ENCODE results near the gene TASL. TPM values are rescaled to one million over a fixed set of nuclear protein-coding genes. Genes with fewer than 3 reads are reported as not detected.
"Not testable (repeated sequence)": the region's sequence is repeated elsewhere in the genome, so short reads cannot be mapped to it uniquely, and the experiment has no call there.

TASL gene
- total RNA-seq, 1 donor from 2014 or later = 0.82 TPM

DNA sequence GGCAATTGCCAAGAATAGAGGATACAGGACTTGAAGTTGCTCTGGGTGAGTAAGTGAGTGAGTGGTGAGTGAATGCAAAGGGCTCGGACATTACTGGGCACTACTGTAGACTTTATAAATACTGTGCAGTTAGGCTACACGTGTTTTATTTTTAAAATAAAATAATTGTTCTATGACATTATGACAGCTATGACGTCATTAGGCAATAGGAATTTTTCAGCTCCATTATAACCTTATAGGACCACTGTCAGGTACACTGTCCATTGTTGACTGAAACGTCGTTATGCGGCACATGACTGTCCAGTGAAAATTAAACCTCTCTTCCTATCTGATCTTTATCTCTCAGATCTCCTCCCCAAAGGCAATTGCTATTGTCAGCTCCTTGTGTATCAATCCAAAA is 5.1 kb upstream of the TASL start:
- FAIRE-seq (no peak), DNase-seq (ENCODE audit: low spot score in 2 of 2) (no peak)

DNA sequence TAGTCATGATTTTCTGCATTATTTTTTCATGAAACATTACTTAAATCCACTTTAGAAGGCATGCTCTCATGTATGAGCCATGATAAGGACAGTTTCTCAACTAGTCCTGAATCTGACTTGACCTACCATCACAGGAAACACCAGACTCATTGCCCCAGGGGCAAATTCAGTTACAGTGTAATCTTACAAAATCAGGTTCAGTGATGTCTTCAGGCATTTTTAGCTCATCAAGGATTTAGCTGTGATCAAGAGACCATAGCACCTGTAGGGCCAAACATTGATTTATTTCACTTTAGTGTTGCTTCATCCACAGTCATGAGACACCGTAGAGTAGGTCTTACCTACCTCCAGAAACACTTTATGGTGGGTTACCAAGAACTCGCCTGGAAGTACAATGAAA is 3.1 kb upstream of the TASL start:
- DNase-seq (ENCODE audit: low spot score in 2 of 2) = no peak
- no peak for FAIRE-seq

DNA sequence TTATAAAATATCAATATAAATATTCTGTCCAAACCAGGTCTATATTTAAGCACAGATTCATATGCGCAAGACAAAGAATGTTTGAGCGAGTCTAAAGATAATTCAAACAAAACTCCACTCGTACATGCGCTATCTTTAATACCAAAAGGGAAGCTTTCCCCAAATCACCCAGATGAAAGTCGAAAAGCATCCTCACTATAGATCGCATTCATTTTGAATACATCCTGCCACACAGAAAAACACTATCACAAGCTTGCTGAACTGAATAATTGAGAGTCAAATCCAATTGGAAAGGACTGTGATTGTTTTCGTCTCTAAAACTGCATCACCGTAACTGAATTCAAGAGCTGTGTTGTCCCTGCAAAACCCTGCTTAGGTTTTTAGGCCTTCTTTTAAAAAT is 685 bp downstream of the TASL start:
- FAIRE-seq = no peak

DNA sequence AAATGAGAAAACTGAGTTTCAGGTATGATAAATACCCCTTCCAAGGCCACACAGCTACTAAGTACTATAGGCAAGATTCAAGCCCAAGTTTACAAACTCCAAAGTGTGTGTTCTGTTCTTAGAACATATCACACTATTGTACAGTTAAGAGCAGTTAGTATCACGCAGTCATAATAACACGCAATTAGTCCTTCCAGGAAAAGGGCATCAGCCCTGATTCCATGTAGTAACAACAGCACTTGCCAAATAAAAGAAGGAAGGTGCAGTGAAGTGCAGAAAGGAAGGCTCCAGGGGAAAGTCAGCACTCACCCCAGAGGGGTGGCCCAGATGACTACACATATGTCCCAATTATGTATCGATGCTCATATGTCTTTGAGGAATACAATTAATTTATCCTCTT is 4.4 kb downstream of the TASL start:
- FAIRE-seq (no peak), DNase-seq (ENCODE audit: low spot score in 2 of 2) (no peak)

More for the DNA sequence above, 685 bp downstream of the TASL start:
- no peak for DNase-seq (ENCODE audit: low spot score in 2 of 2)

DNA sequence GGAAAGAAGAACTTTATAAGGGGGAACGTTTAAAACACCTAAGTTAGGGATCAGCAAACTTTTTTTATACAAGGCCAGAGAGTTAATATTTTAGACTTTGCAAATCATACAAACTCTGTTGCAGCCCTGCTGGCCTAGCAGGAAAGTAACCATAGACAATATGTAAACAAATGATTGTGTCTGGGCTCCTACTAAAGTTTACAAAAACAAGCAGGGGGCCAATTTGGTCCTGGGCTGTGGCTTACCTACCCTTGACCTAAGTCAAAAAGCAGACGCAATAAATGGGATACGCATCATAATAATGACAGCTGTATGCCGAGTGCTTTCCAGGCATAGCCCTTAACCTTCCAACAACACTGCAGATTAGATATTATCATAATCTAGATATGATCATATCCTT is 4.9 kb downstream of the TASL start:
- no peak for FAIRE-seq
- DNase-seq (ENCODE audit: low spot score in 2 of 2) = no peak

DNA sequence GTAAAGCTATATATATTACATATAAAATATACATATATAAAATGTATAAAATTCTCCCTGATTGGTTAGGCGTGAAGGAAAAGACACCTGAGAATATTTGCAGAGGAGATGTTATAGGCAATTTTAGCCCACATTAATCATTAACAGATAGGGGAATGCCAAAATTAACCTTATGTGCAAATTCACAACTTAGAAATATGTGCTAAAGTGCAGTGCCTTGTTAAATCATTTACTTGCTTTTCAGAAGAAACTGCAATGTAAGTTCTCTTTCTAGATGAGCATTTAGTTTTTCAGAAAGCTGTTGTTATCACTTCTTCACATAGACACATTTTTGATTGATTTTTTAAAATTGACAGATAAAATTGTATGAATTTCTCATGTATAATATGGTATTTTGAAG is 5.6 kb downstream of the TASL start:
- no peak for DNase-seq (ENCODE audit: low spot score in 2 of 2)
- no peak for FAIRE-seq

DNA sequence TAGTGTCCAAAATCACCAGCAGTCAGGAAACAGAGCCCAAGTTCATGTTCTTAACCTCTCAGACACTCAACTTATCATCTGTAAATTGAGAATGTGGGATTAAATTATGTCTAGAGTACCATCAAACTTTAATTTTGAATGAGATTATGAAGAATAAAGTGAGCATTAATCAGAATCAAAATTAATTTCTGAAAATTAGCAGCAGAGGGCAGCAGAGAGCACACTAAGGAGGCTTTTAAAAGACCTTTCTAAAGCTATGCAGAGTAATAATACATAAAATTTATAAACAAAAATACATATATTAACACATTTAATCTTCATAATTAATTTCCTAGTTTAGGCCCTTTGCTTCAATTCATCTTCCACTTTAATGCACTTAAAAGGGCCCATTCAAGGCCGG is 7.1 kb downstream of the TASL start:
- FAIRE-seq (peak; percentile 78), DNase-seq (ENCODE audit: low spot score in 2 of 2) (peak in 1 of 2 donors; percentile 2)

DNA sequence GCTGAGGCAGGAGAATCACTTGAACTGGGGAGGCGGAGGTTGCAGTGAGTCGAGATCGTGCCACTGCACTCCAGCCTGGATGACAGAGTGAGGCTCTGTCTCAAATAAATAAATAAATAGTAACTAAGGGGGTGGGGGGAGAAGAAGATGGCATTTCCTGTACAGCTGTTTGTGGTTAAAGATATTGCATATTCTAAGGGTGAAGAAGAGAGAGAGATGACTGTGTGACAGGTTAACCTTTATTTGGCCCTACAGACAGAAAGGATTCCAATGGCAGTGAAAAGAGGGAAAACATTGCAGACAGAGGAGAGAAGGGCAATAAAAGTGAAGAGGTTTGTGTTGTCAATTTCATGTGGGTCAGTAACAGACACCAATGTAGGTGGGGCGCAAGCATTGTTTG is 9.4 kb downstream of the TASL start:
- no peak for FAIRE-seq
- no peak for DNase-seq (ENCODE audit: low spot score in 2 of 2)

DNA sequence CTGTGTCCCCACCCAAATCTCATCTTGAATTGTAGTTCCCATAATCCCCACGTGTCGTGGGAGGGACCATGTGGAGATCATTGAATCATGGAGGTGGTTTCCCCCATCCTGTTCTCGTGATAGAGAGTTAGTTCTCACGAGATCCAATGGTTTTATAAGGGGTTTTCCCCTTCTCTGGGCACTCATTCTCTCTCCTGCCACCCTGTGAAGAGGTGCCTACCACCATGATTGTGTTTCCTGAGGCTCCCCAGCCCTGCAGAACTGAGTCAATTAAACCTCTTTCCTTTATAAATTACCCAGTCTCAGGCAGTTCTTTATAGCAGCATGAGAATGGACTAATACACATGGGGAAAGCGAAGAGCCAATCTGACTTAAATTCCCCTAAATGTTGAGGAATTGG is 14.5 kb downstream of the TASL start:
- not testable (repeated sequence) for DNase-seq (ENCODE audit: low spot score in 2 of 2); FAIRE-seq

DNA sequence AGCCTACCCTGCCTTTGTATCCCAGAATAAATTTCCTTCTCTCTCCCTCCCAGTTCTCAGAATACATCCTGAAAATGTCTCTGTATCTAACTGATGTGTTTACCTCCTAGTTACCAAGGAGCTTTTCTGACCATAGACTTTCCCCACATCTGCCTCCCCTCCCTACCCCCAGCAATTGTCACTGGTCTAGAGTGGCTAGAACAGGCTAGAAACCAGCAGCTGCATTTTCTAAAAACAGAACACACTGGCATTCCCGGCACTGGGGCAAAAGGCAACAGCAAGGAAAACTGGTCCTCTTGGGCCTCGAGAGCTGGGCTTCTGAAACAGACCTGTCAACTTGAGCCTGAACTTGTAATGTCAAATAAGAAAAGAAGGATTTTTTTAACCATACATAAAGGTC is 16.4 kb downstream of the TASL start:
- DNase-seq (ENCODE audit: low spot score in 2 of 2) (no peak), FAIRE-seq (no peak)

DNA sequence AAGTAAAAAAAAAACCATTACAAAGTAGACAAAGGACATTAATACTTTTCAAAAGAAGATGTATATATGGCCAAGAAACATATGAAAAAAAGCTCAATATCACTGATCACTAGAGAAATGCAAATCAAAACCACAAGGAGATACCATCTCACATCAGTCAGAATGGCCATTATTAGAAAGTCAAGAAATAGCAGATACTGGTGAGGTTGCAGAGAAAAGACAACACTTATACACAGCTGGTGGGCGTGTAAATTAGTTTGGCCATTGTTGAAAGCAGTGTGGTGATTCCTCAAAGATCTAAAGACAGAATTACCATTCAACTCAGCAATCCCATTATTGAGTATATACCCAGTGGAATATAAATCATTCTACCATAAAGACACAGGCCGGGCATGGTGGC is 39.3 kb downstream of the TASL start:
- FAIRE-seq = no peak

DNA sequence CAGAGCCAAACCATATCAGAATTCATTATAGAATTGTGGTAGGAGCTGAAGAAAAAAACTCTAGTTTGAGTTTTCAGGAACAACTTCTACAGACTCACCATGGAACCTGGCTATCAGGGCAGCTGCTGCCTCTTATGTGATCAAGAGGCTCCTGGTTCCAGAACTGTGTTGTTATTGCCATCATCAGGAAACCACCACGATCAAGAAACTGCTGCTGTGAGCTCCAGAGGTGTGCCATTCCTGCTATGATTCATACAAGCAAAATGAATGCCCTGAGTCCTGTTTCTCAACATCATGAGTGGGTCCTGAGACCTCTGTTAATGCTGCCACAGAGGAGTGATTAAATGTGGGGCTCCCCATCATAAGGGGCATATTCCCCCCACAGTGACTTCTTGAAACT is 43.7 kb downstream of the TASL start:
- no peak for FAIRE-seq
- DNase-seq (ENCODE audit: low spot score in 2 of 2) = no peak

More for the DNA sequence above, 39.3 kb downstream of the TASL start:
- no peak for DNase-seq (ENCODE audit: low spot score in 2 of 2)

DNA sequence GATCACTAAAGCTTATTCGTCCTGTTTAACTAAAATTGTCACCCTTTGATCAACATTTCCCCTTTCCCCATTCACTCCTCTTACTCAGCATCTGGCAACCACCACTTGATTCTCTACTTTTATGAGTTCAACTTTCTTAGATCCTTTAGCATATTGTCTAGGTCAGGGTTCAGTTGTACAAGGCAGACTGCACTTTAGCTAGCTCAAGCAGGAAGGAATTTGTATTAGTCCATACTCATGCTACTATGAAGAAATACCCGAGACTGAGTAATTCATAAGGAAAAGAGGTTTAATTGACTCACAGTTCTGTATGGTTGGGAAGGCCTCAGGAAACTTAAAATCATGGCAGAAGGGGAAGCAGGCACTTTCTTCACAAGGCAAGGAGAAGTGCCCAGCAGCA is 44.3 kb downstream of the TASL start:
- no peak for DNase-seq (ENCODE audit: low spot score in 2 of 2)
- FAIRE-seq = no peak

DNA sequence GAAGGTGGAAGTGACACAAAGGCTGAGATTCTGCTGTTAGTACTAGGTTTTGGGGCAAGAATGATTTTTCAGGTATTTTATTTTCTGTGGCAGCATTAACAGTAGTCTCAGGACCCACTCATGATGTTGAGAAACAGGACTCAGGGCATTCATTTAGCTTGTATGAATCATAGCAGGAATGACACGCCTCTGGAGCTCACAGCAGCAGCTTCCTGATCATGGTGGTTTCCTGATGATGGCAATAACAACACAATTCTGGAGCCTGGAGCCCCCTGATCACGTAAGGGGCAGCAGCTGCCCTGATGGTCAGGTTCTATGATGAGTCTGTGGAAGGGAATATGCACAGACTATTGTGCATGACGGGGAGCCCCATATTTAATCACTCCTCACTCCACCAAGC is 47.0 kb downstream of the TASL start:
- FAIRE-seq (no peak), DNase-seq (ENCODE audit: low spot score in 2 of 2) (no peak)

DNA sequence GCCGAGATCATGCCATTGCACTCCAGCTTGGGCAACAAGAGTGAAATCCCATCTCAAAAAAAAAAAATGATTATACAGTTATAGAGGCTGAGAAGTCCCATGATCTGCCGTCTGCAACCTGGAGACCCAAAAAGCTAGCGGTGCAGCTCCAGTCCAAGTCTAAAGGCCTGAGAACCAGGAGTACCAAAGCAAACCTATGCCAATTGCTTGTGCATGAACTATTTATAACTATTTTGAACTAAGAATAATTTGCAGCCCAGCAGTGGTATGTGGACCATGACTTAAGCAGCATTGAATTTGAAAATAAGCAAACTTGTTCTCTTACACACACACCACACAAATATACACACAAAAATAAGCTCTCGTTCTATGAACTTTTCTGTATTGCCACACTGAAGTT is 51.8 kb downstream of the TASL start:
- FAIRE-seq = no peak
- DNase-seq (ENCODE audit: low spot score in 2 of 2) = no peak

DNA sequence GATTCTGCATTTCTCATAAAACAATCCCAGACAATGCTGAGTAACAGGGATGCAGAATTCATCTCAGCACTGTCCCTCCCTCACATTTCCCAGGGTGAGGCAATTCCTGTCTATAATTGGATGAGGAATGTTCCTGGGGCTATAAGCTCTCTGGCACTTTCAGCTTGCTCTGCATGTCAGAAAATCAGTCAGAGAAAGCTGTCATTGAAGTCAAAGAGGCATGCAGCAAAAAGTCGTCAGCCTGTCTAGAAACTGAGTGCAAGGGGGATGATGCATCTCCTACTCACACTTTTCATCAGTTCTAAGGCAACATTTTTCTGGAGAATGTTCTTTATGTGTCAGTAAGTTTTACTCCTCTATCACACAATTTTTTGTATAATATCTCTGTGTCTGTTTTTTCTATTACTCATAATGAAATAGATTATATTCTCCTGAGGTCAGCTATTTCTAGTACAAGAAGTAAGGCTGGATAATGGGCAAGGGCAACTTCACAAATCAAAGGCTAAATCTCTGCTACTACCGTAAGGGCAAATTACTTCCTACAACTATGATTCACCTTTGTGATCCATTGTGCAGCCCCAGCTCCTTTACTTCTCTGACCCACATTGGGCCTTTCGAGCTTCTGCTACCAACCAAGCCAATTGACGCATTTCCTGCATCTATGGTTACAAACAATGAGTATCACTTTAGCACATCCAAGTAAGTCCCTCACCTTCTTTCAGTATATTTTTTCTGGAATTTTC is 56.0 kb downstream of the TASL start:
- DNase-seq (ENCODE audit: low spot score in 2 of 2) (no peak), FAIRE-seq (no peak)

DNA sequence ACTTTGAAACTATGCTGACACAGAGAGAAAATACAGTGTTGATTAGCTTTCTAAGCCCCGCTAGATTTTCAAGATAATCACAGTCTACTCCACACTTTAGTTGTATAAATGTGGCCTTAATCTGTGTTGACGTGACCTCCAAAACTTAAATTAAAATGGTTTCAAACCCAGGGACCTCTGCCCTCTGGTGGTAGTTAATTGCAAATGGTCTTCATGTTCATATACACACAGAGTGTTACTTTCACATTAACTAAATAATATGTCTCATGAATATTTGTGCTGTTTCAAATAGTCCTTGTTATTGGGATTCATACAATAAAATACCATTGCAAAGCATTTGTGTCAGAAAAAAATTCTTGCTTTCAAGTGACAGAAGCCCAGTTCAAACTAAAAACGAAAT is 64.3 kb downstream of the TASL start:
- DNase-seq (ENCODE audit: low spot score in 2 of 2) (no peak), FAIRE-seq (no peak)

Small RNAs within 50 kb of the gene (small RNA-seq; reads per million reads assigned to genes)
- not detected for gene CKS1BP6

Other genes starting within 250 kb of the TASL start
- gene GK, start 75.7 kb upstream of the TASL start, total RNA-seq = 10.6 TPM